HG02943 (cell line): ENCODE results near the gene PLXDC2.

Experiments
- ATAC-seq: cut with Tn5 transposase; IDR thresholded peaks from one replicate; pipeline ENCODE4 v1.9.1; 2021; ENCODE audit warnings: mild to moderate bottlenecking, low read depth, moderate library complexity; ENCODE audit not compliant: unreplicated experiment

The PLXDC2 gene

DNA sequence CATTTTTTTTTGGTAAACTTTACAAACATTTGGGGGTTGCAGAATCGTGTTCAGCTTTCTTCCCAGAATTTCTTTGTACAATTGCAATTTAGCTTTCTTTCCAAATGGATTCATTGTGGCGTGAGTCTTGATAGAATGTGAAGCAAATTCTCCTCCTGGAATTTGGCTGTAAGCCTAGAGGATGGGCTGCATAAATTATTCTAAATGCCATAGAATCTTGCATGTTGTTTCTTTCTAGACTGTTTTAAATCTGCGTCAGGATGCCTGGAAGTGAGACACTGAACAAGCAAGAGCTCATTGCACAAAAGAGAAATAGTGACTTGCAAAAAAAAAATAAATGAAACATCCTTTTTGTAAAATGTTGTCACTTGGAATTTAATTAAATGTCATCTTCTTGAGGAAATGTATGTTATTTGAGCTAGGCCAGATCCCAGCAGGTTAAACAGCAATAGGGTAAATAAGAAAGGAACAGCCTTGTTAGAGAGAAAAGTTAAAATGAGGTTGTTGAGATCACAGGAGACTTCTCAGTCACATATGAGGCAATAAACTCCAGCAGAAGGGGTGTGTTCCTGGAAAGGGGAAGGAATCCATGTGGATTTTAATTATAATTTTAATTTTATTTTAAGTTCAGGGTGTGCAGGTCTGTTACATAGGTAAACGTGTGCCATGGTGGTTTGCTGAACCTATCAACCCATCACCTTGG is 483.0 kb downstream of the PLXDC2 start:
- no peak for ATAC-seq

DNA sequence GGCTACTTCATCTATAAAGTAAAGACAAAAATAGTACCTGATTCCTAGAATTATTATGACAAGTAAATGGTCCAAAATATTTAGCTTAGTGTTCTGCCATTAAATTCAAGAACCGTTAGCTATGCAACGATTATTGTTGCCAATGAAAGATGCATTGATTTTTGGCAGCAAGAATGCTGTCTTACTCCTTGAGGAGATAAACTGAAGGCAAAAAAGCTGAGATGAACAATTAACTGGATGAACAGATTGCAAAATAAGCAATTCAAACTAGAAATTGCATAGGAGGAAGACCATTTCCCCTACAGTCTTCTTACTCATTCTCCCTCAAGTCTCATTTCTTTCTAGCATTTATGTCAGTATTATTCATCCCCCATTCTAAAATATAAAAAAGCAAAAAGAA is 484.5 kb downstream of the PLXDC2 start:
- ATAC-seq: no peak

- ATAC-seq: no peak
These were observed 485.8 kb downstream of the PLXDC2 start for GRCh38 chr10:20302033-20302432.

GRCh38 chr10:20303453-20304152 is 487.4 kb downstream of the PLXDC2 start:
- no peak for ATAC-seq

GRCh38 chr10:20313665-20314064 is 497.4 kb downstream of the PLXDC2 start:
- no peak for ATAC-seq

DNA sequence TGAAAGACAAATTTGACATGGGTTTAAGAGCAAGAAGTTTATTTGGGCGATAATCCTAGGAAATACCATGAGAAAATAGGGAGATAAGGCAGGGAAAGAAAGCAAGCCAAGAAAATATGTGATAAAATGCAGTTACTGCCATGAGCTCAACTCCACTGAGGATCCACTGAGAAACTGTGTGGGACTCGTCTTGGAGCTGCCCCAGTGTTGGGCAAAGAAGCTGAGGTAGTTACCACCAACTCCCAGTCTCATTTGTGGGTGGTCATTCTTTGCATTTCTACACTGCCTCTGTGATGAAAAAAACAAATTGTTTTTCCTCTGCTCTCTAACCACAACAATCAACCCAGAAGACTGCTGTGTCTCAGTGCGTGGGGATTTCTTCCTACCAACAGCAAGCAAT is 498.2 kb downstream of the PLXDC2 start:
- no peak for ATAC-seq

DNA sequence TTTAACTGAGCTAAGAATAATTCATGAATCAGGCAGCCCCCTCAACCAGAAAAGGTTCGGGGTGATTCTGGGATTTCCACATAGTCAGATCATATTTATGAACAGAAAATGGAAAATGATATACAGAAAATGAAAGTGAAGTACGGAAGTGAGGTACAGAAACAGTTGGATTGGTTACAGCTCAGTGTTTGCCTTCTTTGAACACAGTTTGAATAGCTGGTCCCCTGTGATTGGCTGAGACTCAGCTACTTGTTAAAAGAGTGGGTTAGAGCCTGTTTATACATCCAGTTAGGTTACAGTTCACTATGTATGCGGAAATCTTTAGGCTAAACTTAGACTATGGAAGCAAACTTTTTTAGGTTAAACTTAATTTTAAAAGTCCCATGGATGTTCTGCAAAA is 511.7 kb downstream of the PLXDC2 start:
- ATAC-seq: no peak

- no peak for ATAC-seq
These were observed 514.0 kb downstream of the PLXDC2 start for GRCh38 chr10:20330246-20330645.

DNA sequence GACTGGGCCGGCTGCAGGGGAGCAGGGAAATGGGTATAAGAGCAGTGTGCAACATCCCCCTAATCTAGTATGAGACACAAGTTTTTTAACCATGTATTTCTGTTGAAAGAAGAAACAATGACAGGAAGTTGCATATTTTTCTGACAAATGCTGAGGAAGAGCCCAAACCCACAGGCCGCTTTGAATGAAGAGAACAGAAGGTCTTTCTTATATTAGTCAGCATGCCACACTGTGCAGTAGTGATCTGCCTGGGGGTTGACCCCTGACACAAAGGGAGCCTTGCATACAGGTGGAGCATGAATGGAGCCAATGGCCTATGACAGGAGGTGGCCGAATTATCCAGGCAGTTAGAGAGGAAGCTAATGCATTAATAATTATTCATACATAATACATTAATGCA is 518.3 kb downstream of the PLXDC2 start:
- no peak for ATAC-seq
